PC-3 (cell line): ENCODE measurements around the gene SNCAIP. TPM values are rescaled to one million over a fixed set of nuclear protein-coding genes. Genes with fewer than 3 reads are reported as not detected.

Experiments used
- ATAC-seq: fragments of 200-7000 bp; cut with Tn5 transposase; 2 replicates; pipeline ENCODE4 v1.9.1; 2020; ENCODE audit warnings: mild to moderate bottlenecking, moderate library complexity
- BruUV-seq: library from RNA; stranded (reverse); fragments of 400-500 nt; replicated peaks from 2 replicates; lab custom pipeline; 2021; lab: Mats Ljungman, UMichigan
- CTCF ChIA-PET: fragments of 300-600 bp; sonication (Branson Sonifier 250); formaldehyde crosslinking; loops from one replicate; lab custom pipeline; 2022; ENCODE audit warnings: antibody characterized with exemption; lab: Charles Lee
- POLR2A ChIA-PET: fragments of 300-600 bp; sonication (Branson Sonifier 250); formaldehyde crosslinking; loops from one replicate; lab custom pipeline; 2022; ENCODE audit warnings: antibody characterized with exemption; ENCODE audit not compliant: unreplicated experiment; lab: Charles Lee
- DNase-seq: peaks from one replicate; pipeline ENCODE4 v3.0.0-alpha.2; 2015
- H2AFZ ChIP-seq: fragments of 300-600 bp; sonication (generic); 2 replicates; pipeline ENCODE4 v1.6.0; 2016; ENCODE audit warnings: antibody characterized with exemption, low read length
- H3F3A ChIP-seq: fragments of 300-600 bp; sonication (generic); one replicate; pipeline ENCODE4 v1.6.0; 2017; ENCODE audit warnings: antibody characterized with exemption, low read length, control low read depth, mild to moderate bottlenecking; ENCODE audit not compliant: unreplicated experiment
- H3K27ac ChIP-seq: fragments of 300-600 bp; sonication (generic); 2 replicates; pipeline ENCODE4 v1.5.1; 2016; ENCODE audit warnings: mild to moderate bottlenecking, low read length
- H3K27me3 ChIP-seq: fragments of 300-600 bp; sonication (generic); 2 replicates; pipeline ENCODE4 v1.6.1; 2016; ENCODE audit warnings: low read length, mixed read lengths
- H3K36me3 ChIP-seq: fragments of 300-600 bp; sonication (generic); 2 replicates; pipeline ENCODE4 v1.6.1; 2016; ENCODE audit warnings: low read depth, mixed run types, low read length, mixed read lengths
- H3K4me1 ChIP-seq: fragments of 300-600 bp; sonication (generic); 2 replicates; pipeline ENCODE4 v1.5.1; 2016; ENCODE audit warnings: low read length; ENCODE audit not compliant: insufficient read depth
- H3K4me2 ChIP-seq: fragments of 300-600 bp; sonication (generic); 2 replicates; pipeline ENCODE4 v1.6.0; 2016; ENCODE audit warnings: low read length
- H3K4me3 ChIP-seq: fragments of 300-600 bp; sonication (generic); 2 replicates; pipeline ENCODE4 v1.5.1; 2016; ENCODE audit warnings: mild to moderate bottlenecking, low read length, mixed read lengths
- H3K79me2 ChIP-seq: fragments of 300-600 bp; sonication (generic); 2 replicates; pipeline ENCODE4 v1.6.1; 2017; ENCODE audit warnings: low read length, mixed read lengths
- H3K9ac ChIP-seq: fragments of 300-600 bp; sonication (generic); 2 replicates; pipeline ENCODE4 v1.6.0; 2016; ENCODE audit warnings: mild to moderate bottlenecking, low read length
- H3K9me2 ChIP-seq: fragments of 300-600 bp; sonication (generic); replicated peaks from 2 replicates; pipeline ENCODE4 v1.6.1; 2016; ENCODE audit warnings: mixed run types, low read length, mixed read lengths
- H3K9me3 ChIP-seq: fragments of 300-600 bp; sonication (generic); 2 replicates; pipeline ENCODE4 v1.6.1; 2016; ENCODE audit warnings: low read length, mixed read lengths
- H4K20me1 ChIP-seq: fragments of 300-600 bp; sonication (generic); 2 replicates; pipeline ENCODE4 v1.6.1; 2016; ENCODE audit warnings: low read length, mixed read lengths
- EZH2 ChIP-seq: fragments of 300-600 bp; sonication (generic); IDR thresholded peaks from one replicate; pipeline ENCODE4 v1.6.1; 2017; ENCODE audit warnings: antibody characterized with exemption, mild to moderate bottlenecking, low read length; ENCODE audit not compliant: unreplicated experiment
- EZH2phosphoT487 ChIP-seq: fragments of 300-600 bp; sonication (generic); IDR thresholded peaks from 2 replicates; pipeline ENCODE4 v1.6.1; 2018; ENCODE audit warnings: mild to moderate bottlenecking, antibody characterized with exemption, low read length, borderline replicate concordance
- intact Hi-C: fragments of 100-400 bp; cut with micrococcal nuclease; formaldehyde crosslinking; loops from 2 replicates; pipeline ENCODE4 v1.9.0; 2023
- total RNA-seq: library from RNA; depleted of rRNA; stranded (reverse); fragments of >200 nt; gene quantifications from 2 replicates; pipeline ENCODE4 v1.2.3, GENCODE V29; 2014; rRNA removed
- TF ChIP-seq, protein P1 (sequence below): fragments of 300-600 bp; sonication (generic); conservative IDR thresholded peaks from 2 replicates; pipeline ENCODE4 v1.5.1; 2017; ENCODE audit warnings: antibody characterized with exemption, low read depth, mild to moderate bottlenecking, low read length

SNCAIP gene
- total RNA-seq, 1 experiment from 2014 or later, result not detected

DNA sequence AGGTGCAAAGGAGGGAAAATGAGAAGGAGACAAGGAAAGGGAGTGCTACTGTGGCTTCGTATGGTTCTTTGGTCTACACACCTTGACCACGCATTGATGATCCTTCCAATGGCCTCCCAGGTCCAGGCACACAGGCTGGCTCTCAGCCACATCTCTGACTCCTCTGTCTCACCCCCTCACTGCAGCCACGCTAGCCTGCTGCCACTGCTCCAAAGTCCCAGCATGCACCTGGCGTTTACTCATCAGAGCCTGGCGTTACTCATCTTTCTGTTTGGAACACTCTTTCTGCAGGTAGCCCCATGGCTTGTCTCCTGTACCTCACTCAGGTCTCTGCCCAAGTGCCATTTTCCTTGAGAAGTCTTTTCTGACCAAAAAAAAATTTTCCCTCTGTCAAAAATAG is 195.5 kb downstream of the SNCAIP start:
- BruUV-seq, result no TSS peak
- POLR2A ChIA-PET, result no interaction called here

DNA sequence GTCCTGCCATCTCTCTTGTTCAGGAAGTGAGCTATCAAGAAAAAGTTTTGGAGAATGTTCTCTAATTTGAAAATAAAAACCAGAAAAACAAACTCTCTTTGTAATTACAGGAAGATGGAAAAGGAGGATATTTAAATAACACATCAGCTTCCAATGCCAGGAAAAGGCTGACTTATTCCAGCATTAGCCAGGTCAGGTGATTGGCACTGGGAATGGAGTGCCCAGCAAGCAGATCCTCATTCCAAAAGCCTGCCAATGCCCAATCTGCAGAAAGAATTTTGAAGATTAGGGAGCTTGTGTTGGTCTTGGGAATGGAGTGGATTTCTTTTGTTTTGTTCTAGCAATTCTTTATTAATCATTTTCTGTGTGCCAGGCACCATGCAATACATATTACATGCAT is 196.6 kb downstream of the SNCAIP start:
- Histone ChIP-seq H3K4me2 (no peak overlapping the region), H3K9ac (no peak overlapping the region), H3K79me2 (no peaks in the 10 kb centered on the region), H2AFZ (no peak overlapping the region), H3K27me3 (no peaks in the 10 kb centered on the region), H3K4me1 (no peaks in the 10 kb centered on the region), H3F3A (no peaks in the 10 kb centered on the region), H3K9me2 (no peaks in the 10 kb centered on the region), H3K36me3 (no peaks in the 10 kb centered on the region), H4K20me1 (no peaks in the 10 kb centered on the region), H3K27ac (no peak overlapping the region), H3K4me3 (no peak overlapping the region), H3K9me3 (no peaks in the 10 kb centered on the region)
- ChIA-PET POLR2A (interaction anchor here (0.7 kb wide), 1 partner anchor 62 kb away, joined by 3 read pairs; no protein-coding TSS in a partner anchor), CTCF (no interaction called here)
- no TSS peak for BruUV-seq
- ATAC-seq (no peak), DNase-seq (no peak)
- TF ChIP-seq, protein P1, sequence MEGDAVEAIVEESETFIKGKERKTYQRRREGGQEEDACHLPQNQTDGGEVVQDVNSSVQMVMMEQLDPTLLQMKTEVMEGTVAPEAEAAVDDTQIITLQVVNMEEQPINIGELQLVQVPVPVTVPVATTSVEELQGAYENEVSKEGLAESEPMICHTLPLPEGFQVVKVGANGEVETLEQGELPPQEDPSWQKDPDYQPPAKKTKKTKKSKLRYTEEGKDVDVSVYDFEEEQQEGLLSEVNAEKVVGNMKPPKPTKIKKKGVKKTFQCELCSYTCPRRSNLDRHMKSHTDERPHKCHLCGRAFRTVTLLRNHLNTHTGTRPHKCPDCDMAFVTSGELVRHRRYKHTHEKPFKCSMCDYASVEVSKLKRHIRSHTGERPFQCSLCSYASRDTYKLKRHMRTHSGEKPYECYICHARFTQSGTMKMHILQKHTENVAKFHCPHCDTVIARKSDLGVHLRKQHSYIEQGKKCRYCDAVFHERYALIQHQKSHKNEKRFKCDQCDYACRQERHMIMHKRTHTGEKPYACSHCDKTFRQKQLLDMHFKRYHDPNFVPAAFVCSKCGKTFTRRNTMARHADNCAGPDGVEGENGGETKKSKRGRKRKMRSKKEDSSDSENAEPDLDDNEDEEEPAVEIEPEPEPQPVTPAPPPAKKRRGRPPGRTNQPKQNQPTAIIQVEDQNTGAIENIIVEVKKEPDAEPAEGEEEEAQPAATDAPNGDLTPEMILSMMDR, result no peak
- no peak for TF ChIP-seq EZH2phosphoT487
- TF ChIP-seq EZH2, result no peak
- intact Hi-C loops, result no loop called here

More for the DNA sequence above, 195.5 kb downstream of the SNCAIP start:
- no peaks in the 10 kb centered on the region for H3K36me3 ChIP-seq
- no peaks in the 10 kb centered on the region for H3K27me3 ChIP-seq
- no peak overlapping the region for H3K4me3 ChIP-seq
- ATAC-seq (no peak), DNase-seq (peak; percentile 12)
- no peaks in the 10 kb centered on the region for H3K4me1 ChIP-seq
- no peaks in the 10 kb centered on the region for H3K79me2 ChIP-seq
- H3K9me2 ChIP-seq, result no peaks in the 10 kb centered on the region
- H3K9ac ChIP-seq, result no peak overlapping the region
- CTCF ChIA-PET, result no interaction called here
- H3K9me3 ChIP-seq, result no peaks in the 10 kb centered on the region
- no peak overlapping the region for H2AFZ ChIP-seq
- no peaks in the 10 kb centered on the region for H3F3A ChIP-seq
- H3K27ac ChIP-seq, result no peak overlapping the region
- TF ChIP-seq EZH2 (no peak), EZH2phosphoT487 (no peak)
- TF ChIP-seq, protein P1, result no peak
- no peak overlapping the region for H3K4me2 ChIP-seq
- intact Hi-C loops, result no loop called here
- no peaks in the 10 kb centered on the region for H4K20me1 ChIP-seq

Other genes with a start within 250 kb of the SNCAIP start
- gene LOX, start 234.0 kb upstream of the SNCAIP start, total RNA-seq, result 0.18 and 0.23 TPM in 2 replicates
- 0.36 TPM in 1 of 2 replicates, not detected in the other for gene ZNF474, start 182.7 kb upstream of the SNCAIP start, total RNA-seq